HT-29 (cell line): ENCODE results near the gene WDTC1. TPM values are rescaled to one million over a fixed set of nuclear protein-coding genes. Genes with fewer than 3 reads are reported as not detected.

Experiments used
- DNase-seq: peaks from one replicate; pipeline ENCODE4 v3.0.0-alpha.2; 2015; ENCODE audit warnings: low spot score
- small RNA-seq: library from RNA; depleted of rRNA; stranded (forward); fragments of <200 nt; gene quantifications from one replicate; pipeline ENCODE3, GENCODE V24; 2014
- total RNA-seq: library from RNA; depleted of rRNA; stranded (reverse); fragments of >200 nt; shearing (Covaris generic); gene quantifications from 2 replicates; pipeline ENCODE4 v1.2.3, GENCODE V29; 2014; rRNA removed

Gene WDTC1
- total RNA-seq, 1 experiment from 2014 or later = 24.3 TPM

GRCh38 chr1:27356277-27356618, 121.8 kb downstream of the WDTC1 start:
- no peak for DNase-seq

- DNase-seq = no peak
Measured at GRCh38 chr1:27356619-27357280, 122.3 kb downstream of the WDTC1 start.

- peak; percentile 63 for DNase-seq
Measured at GRCh38 chr1:27357281-27358037, 123.0 kb downstream of the WDTC1 start.

Small RNA genes within 50 kb of the gene (small RNA-seq; reads per million reads assigned to genes)
- gene RF00019 (not detected), gene RNU6-48P (not detected), gene SNRPEP7 (not detected)

Other genes starting within 250 kb of the WDTC1 start
- 182 and 203 TPM in 2 replicates for gene TRNP1, start 240.9 kb upstream of the WDTC1 start, total RNA-seq
- 1.9 and 2.3 TPM in 2 replicates for gene TENT5B, start 221.8 kb upstream of the WDTC1 start, total RNA-seq
- 10.0 and 10.6 TPM in 2 replicates for gene SLC9A1, start 79.5 kb upstream of the WDTC1 start, total RNA-seq
- gene TMEM222, start 87.5 kb downstream of the WDTC1 start, total RNA-seq = 80.1 and 90.2 TPM in 2 replicates
- gene SYTL1, start 107.4 kb downstream of the WDTC1 start, total RNA-seq = 17.1 and 21.9 TPM in 2 replicates
- gene MAP3K6, start 132.3 kb downstream of the WDTC1 start, total RNA-seq = 17.0 and 19.7 TPM in 2 replicates
- gene FCN3, start 140.2 kb downstream of the WDTC1 start, total RNA-seq = not detected in 2 replicates
- gene CD164L2, start 148.7 kb downstream of the WDTC1 start, total RNA-seq = not detected in 2 replicates
- 2.1 and 2.6 TPM in 2 replicates for gene GPR3, start 158.0 kb downstream of the WDTC1 start, total RNA-seq